NCI-H748 (cell line): Measurements from ENCODE around the gene DNAH7.
"Not testable (repeated sequence)": the region's sequence is repeated elsewhere in the genome, so short reads cannot be mapped to it uniquely, and the experiment has no call there.

Experiments used
- DNase-seq: peaks from one replicate; lab custom pipeline; 2025; ENCODE audit not compliant: unreplicated experiment; lab: John Stamatoyannopoulos, UW

Gene DNAH7

DNA sequence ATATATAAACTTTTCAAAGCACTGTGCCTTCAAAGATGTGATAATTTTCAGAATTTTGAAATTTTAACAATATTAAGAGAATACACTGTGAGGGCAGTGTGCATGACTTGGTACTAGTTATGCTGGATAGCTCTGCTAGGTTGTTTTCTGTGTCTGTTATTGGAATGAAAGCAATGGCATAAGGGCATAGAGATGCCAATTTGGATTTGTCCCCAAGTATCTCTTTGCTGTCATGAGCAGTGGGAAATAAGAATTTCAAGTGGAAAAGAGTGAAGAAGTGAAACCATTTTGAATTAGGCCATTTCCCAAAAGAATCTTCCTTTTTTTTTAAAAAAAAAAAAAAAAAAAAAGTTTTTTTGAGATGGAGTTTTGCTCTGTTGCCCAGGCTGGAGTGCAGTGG lies 334.8 kb downstream of the DNAH7 start:
- DNase-seq, result no peak

DNA sequence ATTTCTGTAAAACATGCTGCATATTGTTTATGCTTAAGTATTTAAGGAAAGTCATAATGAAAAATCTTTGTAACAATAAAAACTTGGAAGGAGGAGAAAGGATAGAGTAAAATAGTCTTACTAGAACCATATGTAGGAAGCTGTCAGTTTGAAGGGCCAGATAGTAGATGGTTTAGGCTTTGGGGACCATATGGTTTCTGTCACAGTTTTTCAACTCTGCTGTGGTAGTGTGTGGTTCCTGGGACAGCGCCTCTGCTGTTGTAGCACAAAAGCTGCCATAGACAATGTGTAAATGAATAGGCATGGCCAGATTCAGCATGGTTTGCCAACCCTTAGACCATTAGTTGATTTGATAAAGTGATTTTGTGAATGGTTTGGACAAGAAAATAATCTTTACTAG lies 336.1 kb downstream of the DNAH7 start:
- DNase-seq, result no peak

DNA sequence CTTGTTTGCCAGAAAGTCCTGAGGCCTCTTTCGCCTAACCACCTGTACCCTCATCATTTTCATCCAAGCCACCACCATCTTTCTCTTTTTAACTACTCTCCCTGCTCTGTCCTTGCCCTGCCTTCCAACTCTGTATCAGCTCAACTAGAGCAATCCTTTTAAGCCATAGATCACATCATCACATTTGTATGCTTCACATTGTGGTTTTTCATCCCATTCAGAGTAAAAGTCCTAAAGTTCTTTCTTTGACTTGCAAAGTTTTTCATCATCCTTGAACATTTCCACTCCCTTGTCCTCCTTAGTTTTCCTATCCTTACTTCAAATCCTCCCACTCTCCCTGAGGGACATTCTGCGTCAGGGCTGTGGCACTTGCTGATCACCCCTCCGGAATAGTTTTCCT lies 337.7 kb downstream of the DNAH7 start:
- no peak for DNase-seq

DNA sequence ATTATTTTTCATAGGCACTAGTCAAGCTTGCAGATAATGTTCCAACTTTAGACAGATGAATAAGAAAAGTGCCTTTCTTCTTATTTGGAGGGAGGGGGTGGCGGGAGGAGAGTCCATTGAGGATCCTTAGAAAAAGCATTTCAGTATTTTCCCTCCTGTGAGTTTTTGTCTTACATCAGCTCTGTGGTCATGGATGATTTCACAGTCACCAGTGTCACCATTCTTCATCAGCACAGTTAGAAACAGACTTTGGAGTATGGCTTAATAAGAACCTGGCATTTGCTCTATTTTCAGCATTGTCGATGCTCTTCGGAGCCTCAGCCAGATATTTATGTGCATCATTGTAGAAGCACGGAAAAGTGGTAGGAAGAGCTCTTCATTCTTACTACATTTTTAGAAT lies 341.5 kb downstream of the DNAH7 start:
- DNase-seq, result no peak

DNA sequence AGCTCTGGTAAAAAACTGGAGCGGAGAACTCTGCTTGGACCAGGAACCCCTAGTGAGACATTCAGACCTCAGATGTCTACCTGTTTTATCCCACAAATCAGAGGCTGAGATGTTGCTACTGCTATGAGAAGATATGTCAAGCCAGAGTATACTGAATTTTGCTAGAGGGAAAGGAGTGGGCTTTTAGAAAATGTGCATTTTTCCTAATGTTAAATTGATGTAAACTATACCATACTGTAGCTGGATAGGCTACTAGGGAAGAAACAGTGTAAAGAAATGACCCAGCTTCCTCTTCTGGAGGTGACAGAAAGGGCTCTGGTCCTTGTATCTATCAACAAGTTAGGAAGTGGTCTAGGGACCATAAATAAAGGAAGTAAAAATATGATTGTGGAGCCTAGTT lies 346.6 kb downstream of the DNAH7 start:
- no peak for DNase-seq

- no peak for DNase-seq
Observed at GRCh38 chr2:195721042-195721441, 347.6 kb downstream of the DNAH7 start.

- no peak for DNase-seq
Observed at GRCh38 chr2:195716466-195716865, 352.2 kb downstream of the DNAH7 start.

DNA sequence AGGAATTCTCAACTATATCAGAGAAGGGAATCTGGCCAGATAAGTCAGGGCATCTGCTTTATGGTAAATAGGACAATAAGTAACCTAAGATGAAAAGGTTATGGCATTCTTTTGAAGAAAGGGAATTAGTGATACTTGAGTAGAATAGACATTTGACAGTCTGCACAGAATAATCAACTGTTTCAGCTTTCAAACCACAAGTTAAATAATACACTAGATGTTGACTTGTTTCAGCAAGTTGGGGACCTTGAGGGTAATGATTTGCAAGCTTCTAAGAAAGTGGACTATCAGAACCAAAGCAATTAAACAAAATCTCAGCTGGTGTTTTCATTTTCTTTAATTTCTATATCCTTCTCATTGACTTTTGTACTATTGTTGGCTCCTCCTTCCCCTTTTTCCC lies 357.2 kb downstream of the DNAH7 start:
- DNase-seq, result no peak

- no peak for DNase-seq
Observed at GRCh38 chr2:195709901-195710806, 358.5 kb downstream of the DNAH7 start.

GRCh38 chr2:195706161-195706900 lies 362.3 kb downstream of the DNAH7 start:
- DNase-seq, result no peak

DNA sequence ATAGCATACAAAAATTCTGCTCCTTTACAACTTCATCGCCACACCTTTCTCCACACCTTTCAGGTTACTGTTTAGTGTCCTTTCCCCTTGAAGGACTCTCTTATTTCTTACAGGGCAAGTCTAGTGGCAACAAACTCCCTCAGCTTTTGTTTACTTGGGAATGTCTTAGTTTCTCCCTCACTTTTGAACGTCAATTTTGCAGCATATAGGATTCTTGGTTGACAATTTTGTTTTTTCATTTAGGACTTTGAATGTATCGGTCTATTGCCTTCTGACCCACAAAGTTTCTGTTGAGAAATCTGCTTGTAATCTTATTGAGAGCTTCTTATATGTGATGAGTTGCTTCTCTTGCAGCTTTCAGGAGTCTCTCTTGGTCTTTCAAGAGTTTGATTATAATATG lies 368.2 kb downstream of the DNAH7 start:
- DNase-seq, result no peak

- DNase-seq, result no peak
Observed at GRCh38 chr2:195697681-195698220, 370.9 kb downstream of the DNAH7 start.

GRCh38 chr2:195696012-195696411 lies 372.6 kb downstream of the DNAH7 start:
- DNase-seq, result no peak

- DNase-seq, result peak; percentile 91
Observed at GRCh38 chr2:195695002-195695631, 373.5 kb downstream of the DNAH7 start.

DNA sequence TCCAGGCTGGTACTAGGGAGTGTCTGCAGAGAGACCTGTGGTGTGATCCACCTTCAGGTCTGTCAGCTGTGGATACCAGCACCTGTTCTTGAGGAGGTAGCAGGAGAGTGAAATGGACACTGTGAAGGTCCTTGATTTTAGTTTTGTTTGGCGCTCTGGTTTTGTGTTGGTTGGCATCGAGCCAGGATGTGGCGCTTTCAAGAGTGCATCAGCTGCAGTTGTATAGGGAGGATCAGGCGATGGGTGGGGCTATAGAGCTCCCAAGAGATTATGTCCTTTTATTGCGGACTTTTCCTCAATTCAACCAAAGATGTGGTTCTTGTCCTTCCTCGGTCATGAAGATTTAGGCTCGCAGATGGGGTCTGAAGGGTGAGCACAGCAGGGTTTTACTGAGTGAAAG lies 374.1 kb downstream of the DNAH7 start:
- peak; percentile 96 for DNase-seq

- DNase-seq, result not testable (repeated sequence)
Observed at GRCh38 chr2:195692531-195692930, 376.1 kb downstream of the DNAH7 start.
